GM12878 (cell line): Measurements from ENCODE around the gene MACROD2.

Experiments used
- ESRRA ChIP-seq: IDR thresholded peaks from 2 replicates; pipeline ENCODE4 v1.6.1; 2012; ENCODE audit warnings: mild to moderate bottlenecking, low read length, improper control_type of control experiment
- HDAC2 ChIP-seq: fragments of 200-600 bp; sonication (generic); IDR thresholded peaks from 2 replicates; pipeline ENCODE4 v1.6.1; 2017
- HDAC6 ChIP-seq: fragments of 200-600 bp; sonication (generic); IDR thresholded peaks from one replicate; pipeline ENCODE4 v1.8.0; 2017; ENCODE audit warnings: antibody characterized with exemption; ENCODE audit not compliant: unreplicated experiment
- JUND ChIP-seq: IDR thresholded peaks from 2 replicates; pipeline ENCODE4 v1.6.1; 2012; ENCODE audit warnings: low read depth, mild to moderate bottlenecking, low read length, improper control_type of control experiment, moderate library complexity
- RAD21 ChIP-seq: IDR thresholded peaks from 2 replicates; pipeline ENCODE4 v1.6.1; 2011; ENCODE audit warnings: mild to moderate bottlenecking, low read depth, low read length, moderate library complexity; ENCODE audit not compliant: insufficient read depth
- STAT3 ChIP-seq: IDR thresholded peaks from 2 replicates; pipeline ENCODE4 v1.6.1; 2011; ENCODE audit warnings: low read depth, low read length, improper control_type of control experiment
- TF ChIP-seq, protein P1 (sequence below), 3 experiments: IDR thresholded peaks in 2 of 3; conservative IDR thresholded peaks in 1 of 3; 2 replicates each; pipeline ENCODE4 v1.5.1; 2011; ENCODE audit warnings: low read depth in 3 of 3, low read length in 3 of 3, mild to moderate bottlenecking in 3 of 3, control low read depth in 2 of 3, moderate library complexity in 2 of 3, inconsistent platforms in 1 of 3, mixed read lengths in 1 of 3; ENCODE audit not compliant: control insufficient read depth in 2 of 3, insufficient read depth in 1 of 3; ENCODE audit errors: extremely low read depth in 1 of 3

DNA sequence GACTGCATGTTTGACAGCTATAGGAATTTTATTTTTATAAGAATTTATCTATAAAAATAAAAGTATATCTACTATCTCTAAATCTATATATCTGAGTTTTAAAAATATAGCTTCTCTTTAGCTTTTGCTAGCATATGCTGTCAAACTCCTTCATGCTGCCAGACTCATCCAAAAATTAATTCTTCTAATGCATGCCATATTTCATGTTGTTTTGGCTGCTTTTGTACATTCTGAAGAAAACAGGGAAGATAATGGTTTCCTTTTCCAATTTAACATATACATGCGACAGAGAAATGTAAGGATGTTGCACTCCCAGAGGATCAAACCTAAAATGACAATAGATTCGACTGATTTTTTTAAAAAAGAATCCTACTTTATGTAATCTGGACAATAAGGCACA is 919.3 kb downstream of the MACROD2 start:
- TF ChIP-seq, protein P1, sequence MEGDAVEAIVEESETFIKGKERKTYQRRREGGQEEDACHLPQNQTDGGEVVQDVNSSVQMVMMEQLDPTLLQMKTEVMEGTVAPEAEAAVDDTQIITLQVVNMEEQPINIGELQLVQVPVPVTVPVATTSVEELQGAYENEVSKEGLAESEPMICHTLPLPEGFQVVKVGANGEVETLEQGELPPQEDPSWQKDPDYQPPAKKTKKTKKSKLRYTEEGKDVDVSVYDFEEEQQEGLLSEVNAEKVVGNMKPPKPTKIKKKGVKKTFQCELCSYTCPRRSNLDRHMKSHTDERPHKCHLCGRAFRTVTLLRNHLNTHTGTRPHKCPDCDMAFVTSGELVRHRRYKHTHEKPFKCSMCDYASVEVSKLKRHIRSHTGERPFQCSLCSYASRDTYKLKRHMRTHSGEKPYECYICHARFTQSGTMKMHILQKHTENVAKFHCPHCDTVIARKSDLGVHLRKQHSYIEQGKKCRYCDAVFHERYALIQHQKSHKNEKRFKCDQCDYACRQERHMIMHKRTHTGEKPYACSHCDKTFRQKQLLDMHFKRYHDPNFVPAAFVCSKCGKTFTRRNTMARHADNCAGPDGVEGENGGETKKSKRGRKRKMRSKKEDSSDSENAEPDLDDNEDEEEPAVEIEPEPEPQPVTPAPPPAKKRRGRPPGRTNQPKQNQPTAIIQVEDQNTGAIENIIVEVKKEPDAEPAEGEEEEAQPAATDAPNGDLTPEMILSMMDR (IDR thresholded peaks at IDR 0.05 in 2 of 3, conservative IDR thresholded peaks at IDR 0.05 in 1 of 3; ENCODE audit: control insufficient read depth in 2 of 3, extremely low read depth in 1 of 3, insufficient read depth in 1 of 3, low read depth in 3 of 3, low read length in 3 of 3), result no peak
- no peak for TF ChIP-seq JUND
- TF ChIP-seq HDAC6, result no peak
- TF ChIP-seq HDAC2, result no peak
- TF ChIP-seq ESRRA, result no peak
- TF ChIP-seq STAT3, result no peak
- TF ChIP-seq RAD21, result no peak
